Type B pancreatic cell (in vitro differentiated cells): ENCODE results near the gene SPATA6L. TPM values are rescaled to one million over a fixed set of nuclear protein-coding genes. Genes with fewer than 3 reads are reported as not detected.
"Not testable (repeated sequence)": the region's sequence is repeated elsewhere in the genome, so short reads cannot be mapped to it uniquely, and the experiment has no call there.

ENCODE experiments used
- DNase-seq: peaks from one replicate; pipeline ENCODE4 v3.0.0; 2021; ENCODE audit warnings: mixed read lengths; ENCODE audit not compliant: unreplicated experiment; ENCODE audit errors: extremely low spot score
- H3K27ac Mint-ChIP-seq: 2 replicates; pipeline ENCODE4 v1.8.0; 2021; ENCODE audit warnings: mild to moderate bottlenecking, mixed read lengths
- H3K27me3 Mint-ChIP-seq: 2 replicates; pipeline ENCODE4 v1.8.0; 2021; ENCODE audit warnings: mixed read lengths
- H3K36me3 Mint-ChIP-seq: 2 replicates; pipeline ENCODE4 v1.8.0; 2021; ENCODE audit warnings: mixed read lengths
- H3K4me1 Mint-ChIP-seq: one replicate; pipeline ENCODE4 v1.8.0; 2021; ENCODE audit warnings: mixed read lengths; ENCODE audit not compliant: unreplicated experiment
- H3K4me3 Mint-ChIP-seq: 2 replicates; pipeline ENCODE4 v1.8.0; 2021; ENCODE audit warnings: mild to moderate bottlenecking, mixed read lengths
- H3K9me3 Mint-ChIP-seq: 2 replicates; pipeline ENCODE4 v1.8.0; 2021; ENCODE audit warnings: mixed read lengths
- CTCF ChIP-seq: fragments of 200-600 bp; sonication (generic); conservative IDR thresholded peaks from 2 replicates; pipeline ENCODE4 v1.5.0; 2021; ENCODE audit warnings: antibody characterized with exemption, mild to moderate bottlenecking
- total RNA-seq: library from RNA; stranded (reverse); gene quantifications from 2 replicates; pipeline ENCODE4 v1.2.1, GENCODE V29; 2021; ENCODE audit warnings: low replicate concordance

The SPATA6L gene
- total RNA-seq, 1 donor from 2014 or later: 3.0 TPM

- DNase-seq: no peak
- Mint-ChIP-seq H3K4me3 (no peak overlapping the region), H3K36me3 (peaks cover 8% of the 10 kb centered on the region), H3K27me3 (no peaks in the 10 kb centered on the region), H3K27ac (no peak overlapping the region), H3K9me3 (peaks cover 8% of the 10 kb centered on the region), H3K4me1 (peaks cover 8% of the 10 kb centered on the region)
- TF ChIP-seq CTCF: no peak
Measured at GRCh38 chr9:4615778-4616177, 50.5 kb downstream of the SPATA6L start.

GRCh38 chr9:4615251-4615650 is 51.0 kb downstream of the SPATA6L start:
- Mint-ChIP-seq H3K27me3 (no peaks in the 10 kb centered on the region), H3K9me3 (peaks cover 7% of the 10 kb centered on the region), H3K36me3 (peaks cover 5% of the 10 kb centered on the region), H3K4me1 (peaks cover 2% of the 10 kb centered on the region), H3K27ac (no peak overlapping the region), H3K4me3 (no peak overlapping the region)
- no peak for TF ChIP-seq CTCF
- no peak for DNase-seq

GRCh38 chr9:4614627-4615026 is 51.7 kb downstream of the SPATA6L start:
- no peak for DNase-seq
- H3K9me3 Mint-ChIP-seq: peaks cover 5% of the 10 kb centered on the region
- no peak for TF ChIP-seq CTCF
- H3K27ac Mint-ChIP-seq: no peak overlapping the region
- no peaks in the 10 kb centered on the region for H3K27me3 Mint-ChIP-seq
- H3K4me1 Mint-ChIP-seq: no peaks in the 10 kb centered on the region
- H3K4me3 Mint-ChIP-seq: no peak overlapping the region
- peaks cover 3% of the 10 kb centered on the region for H3K36me3 Mint-ChIP-seq

- not testable (repeated sequence) for H3K27me3 Mint-ChIP-seq, H3K27ac Mint-ChIP-seq, H3K36me3 Mint-ChIP-seq, H3K4me3 Mint-ChIP-seq, DNase-seq, H3K4me1 Mint-ChIP-seq, H3K9me3 Mint-ChIP-seq
Measured at GRCh38 chr9:4606033-4606432, 60.2 kb downstream of the SPATA6L start.

GRCh38 chr9:4604678-4605095 is 61.6 kb downstream of the SPATA6L start:
- Mint-ChIP-seq H3K27me3 (no peaks in the 10 kb centered on the region), H3K4me1 (no peaks in the 10 kb centered on the region), H3K4me3 (no peak overlapping the region), H3K9me3 (no peaks in the 10 kb centered on the region), H3K36me3 (no peaks in the 10 kb centered on the region), H3K27ac (no peak overlapping the region)
- DNase-seq: no peak
- TF ChIP-seq CTCF: peak; percentile 84

GRCh38 chr9:4603830-4604229 is 62.5 kb downstream of the SPATA6L start:
- Mint-ChIP-seq H3K36me3 (no peaks in the 10 kb centered on the region), H3K4me1 (no peaks in the 10 kb centered on the region)
- DNase-seq: no peak

More at GRCh38 chr9:4603830-4604229, 62.5 kb downstream of the SPATA6L start:
- Mint-ChIP-seq H3K4me3 (no peak overlapping the region), H3K27me3 (no peaks in the 10 kb centered on the region), H3K27ac (no peak overlapping the region), H3K9me3 (no peaks in the 10 kb centered on the region)
- no peak for TF ChIP-seq CTCF
